Common myeloid progenitor, CD34-positive (primary cell): Measurements from ENCODE around the gene IBTK.
"Not testable (repeated sequence)": the region's sequence is repeated elsewhere in the genome, so short reads cannot be mapped to it uniquely, and the experiment has no call there.

ENCODE experiments used
- CTCF ChIA-PET: fragments of 350-600 bp; sonication (Branson Sonifier 250); formaldehyde crosslinking; loops from one replicate; lab custom pipeline; 2021; ENCODE audit warnings: antibody characterized with exemption; lab: Charles Lee
- POLR2A ChIA-PET: fragments of 350-600 bp; sonication (Branson Sonifier 250); formaldehyde crosslinking; loops from one replicate; lab custom pipeline; 2021; ENCODE audit warnings: antibody characterized with exemption; lab: Charles Lee
- DNase-seq, 3 donors: peaks; one replicate each; pipeline versions ENCODE4 v3.0.0 to v3.0.0-alpha.2; 2013
- H3K27ac ChIP-seq, 2 experiments: 1 replicate in 1 of 2; 2 replicates in 1 of 2; pipeline ENCODE4 v1.7.0; 2013; ENCODE audit warnings: inconsistent platforms in 2 of 2, low read length in 2 of 2, mild to moderate bottlenecking in 2 of 2, low read depth in 1 of 2, moderate library complexity in 1 of 2; ENCODE audit not compliant: severe bottlenecking in 2 of 2, insufficient read depth in 1 of 2, poor library complexity in 1 of 2
- H3K27me3 ChIP-seq, 5 experiments: replicated peaks in 2 of 5; 1 replicate in 3 of 5; 2 replicates in 2 of 5; pipeline versions ENCODE4 v1.6.1 to v1.7.0; 2013; ENCODE audit warnings: low read length in 4 of 5, mild to moderate bottlenecking in 2 of 5, moderate library complexity in 2 of 5, inconsistent platforms in 1 of 5; ENCODE audit not compliant: insufficient read depth in 5 of 5, control insufficient read depth in 4 of 5
- H3K36me3 ChIP-seq, 4 experiments: 1 replicate in 2 of 4; 2 replicates in 2 of 4; pipeline versions ENCODE4 v1.6.1 to v1.7.0; 2013; ENCODE audit warnings: low read length in 3 of 4, control low read depth in 1 of 4, mild to moderate bottlenecking in 1 of 4; ENCODE audit not compliant: control insufficient read depth in 4 of 4, insufficient read depth in 4 of 4
- H3K4me1 ChIP-seq, 4 experiments: 1 replicate in 3 of 4; 2 replicates in 1 of 4; pipeline versions ENCODE4 v1.6.1 to v1.7.1; 2013; ENCODE audit warnings: low read length in 3 of 4, mild to moderate bottlenecking in 3 of 4, control low read depth in 1 of 4, inconsistent platforms in 1 of 4, moderate library complexity in 1 of 4; ENCODE audit not compliant: control insufficient read depth in 4 of 4, insufficient read depth in 4 of 4; ENCODE audit errors: control extremely low read depth in 1 of 4
- H3K4me3 ChIP-seq, 7 experiments: 1 replicate in 4 of 7; 2 replicates in 3 of 7; pipeline versions ENCODE4 v1.5.1 to v1.7.0; 2013; ENCODE audit warnings: mild to moderate bottlenecking in 7 of 7, low read length in 6 of 7, moderate library complexity in 6 of 7, inconsistent platforms in 2 of 7, low read depth in 2 of 7, control low read depth in 1 of 7; ENCODE audit not compliant: insufficient read depth in 4 of 7, control insufficient read depth in 1 of 7; ENCODE audit errors: extremely low read depth in 1 of 7
- H3K9me3 ChIP-seq, 5 experiments: 1 replicate in 4 of 5; 2 replicates in 1 of 5; pipeline versions ENCODE4 v1.6.1 to v1.7.1; 2013; ENCODE audit warnings: low read length in 4 of 5, mild to moderate bottlenecking in 2 of 5, inconsistent platforms in 1 of 5, low read depth in 1 of 5, moderate library complexity in 1 of 5; ENCODE audit not compliant: control insufficient read depth in 4 of 5, insufficient read depth in 2 of 5; ENCODE audit errors: control extremely low read depth in 1 of 5
- WGBS: methylation state at CpG from one replicate; pipeline ENCODE4 v1.1.5; 2013; ENCODE audit not compliant: insufficient coverage; 5-methylcytosine and 5-hydroxymethylcytosine counted together

IBTK gene

GRCh38 chr6:82166493-82166892, 81.1 kb downstream of the IBTK start:
- Histone ChIP-seq H3K4me1 (no peaks in the 10 kb centered on the region), H3K4me3 (no peak overlapping the region), H3K9me3 (peaks cover 0 to 2% (median 0%) of the 10 kb centered on the region in 5 experiments), H3K36me3 (peaks cover 6 to 26% (median 15%) of the 10 kb centered on the region in 4 experiments), H3K27ac (no peak overlapping the region), H3K27me3 (no peaks in the 10 kb centered on the region)
- DNase-seq: no peak
- WGBS: 100% methylated on average over 2 of the region's 5 CpGs
- CTCF ChIA-PET: interaction anchor here (0.8 kb wide), 1 partner anchor 55 kb away, joined by 3 read pairs; no protein-coding TSS in a partner anchor
- POLR2A ChIA-PET: no interaction called here

- Histone ChIP-seq H3K27me3 (no peaks in the 10 kb centered on the region), H3K27ac (no peak overlapping the region), H3K4me1 (no peaks in the 10 kb centered on the region), H3K4me3 (no peak overlapping the region), H3K36me3 (no peaks in the 10 kb centered on the region), H3K9me3 (no peaks in the 10 kb centered on the region)
- ChIA-PET POLR2A (no interaction called here), CTCF (interaction anchor here (0.7 kb wide), 1 partner anchor 1159 kb away, joined by 3 read pairs; no protein-coding TSS in a partner anchor)
- WGBS: 94% methylated on average over 2 of the region's 12 CpGs
- no peak for DNase-seq
Observed at GRCh38 chr6:82160255-82160990, 87.1 kb downstream of the IBTK start.

GRCh38 chr6:82152786-82153185, 94.8 kb downstream of the IBTK start:
- H3K4me1 ChIP-seq, H3K27ac ChIP-seq, DNase-seq, H3K4me3 ChIP-seq, CTCF ChIA-PET, H3K9me3 ChIP-seq, H3K27me3 ChIP-seq, POLR2A ChIA-PET, H3K36me3 ChIP-seq: not testable (repeated sequence)
- 80% methylated on average over 1 of the region's 3 CpGs for WGBS

- H3K4me3 ChIP-seq, CTCF ChIA-PET, POLR2A ChIA-PET, H3K9me3 ChIP-seq, H3K4me1 ChIP-seq, H3K36me3 ChIP-seq, H3K27me3 ChIP-seq, DNase-seq, H3K27ac ChIP-seq: not testable (repeated sequence)
- WGBS: 94% methylated on average over 9 of the region's 10 CpGs
Observed at GRCh38 chr6:82151147-82151546, 96.4 kb downstream of the IBTK start.

- CTCF ChIA-PET: no interaction called here
Observed at GRCh38 chr6:82145926-82146452, 101.6 kb downstream of the IBTK start.

GRCh38 chr6:82144852-82145340, 102.6 kb downstream of the IBTK start:
- CTCF ChIA-PET: no interaction called here

More at GRCh38 chr6:82145926-82146452, 101.6 kb downstream of the IBTK start:
- no peaks in the 10 kb centered on the region for H3K27me3 ChIP-seq
- no peaks in the 10 kb centered on the region for H3K36me3 ChIP-seq
- H3K4me1 ChIP-seq: no peaks in the 10 kb centered on the region
- no peak overlapping the region for H3K27ac ChIP-seq
- H3K9me3 ChIP-seq: no peaks in the 10 kb centered on the region
- POLR2A ChIA-PET: no interaction called here
- H3K4me3 ChIP-seq: no peak overlapping the region
- no peak for DNase-seq

More at GRCh38 chr6:82144852-82145340, 102.6 kb downstream of the IBTK start:
- H3K9me3 ChIP-seq: no peaks in the 10 kb centered on the region
- DNase-seq: no peak
- H3K27ac ChIP-seq: no peak overlapping the region
- H3K27me3 ChIP-seq: no peaks in the 10 kb centered on the region
- no peaks in the 10 kb centered on the region for H3K36me3 ChIP-seq
- no peaks in the 10 kb centered on the region for H3K4me1 ChIP-seq
- no peak overlapping the region for H3K4me3 ChIP-seq
- WGBS: 81% methylated on average over 3 of the region's 5 CpGs
- POLR2A ChIA-PET: no interaction called here
